Lung (tissue), 12 donors: ENCODE results near the gene TTLL8. TPM values are rescaled to one million over a fixed set of nuclear protein-coding genes. Genes with fewer than 3 reads are reported as not detected.

Source experiments
- ATAC-seq: fragments of 200-7000 bp; cut with Tn5 transposase; one replicate; pipeline ENCODE4 v1.9.1; 2020; ENCODE audit warnings: moderate number of reproducible peaks; ENCODE audit not compliant: insufficient read depth, low FRiP score
- DNase-seq, 3 donors: peaks; one replicate each; pipeline ENCODE4 v3.0.0-alpha.2; 2013 to 2017
- H3K27ac ChIP-seq, 2 donors: one replicate each; pipeline ENCODE4 v1.5.1; 2013; ENCODE audit warnings: mild to moderate bottlenecking in 2 of 2, moderate library complexity in 2 of 2, control low read depth in 1 of 2, inconsistent platforms in 1 of 2, low read depth in 1 of 2, low read length in 1 of 2
- H3K27me3 ChIP-seq, 3 donors: one replicate each; pipeline ENCODE4 v1.5.1; 2013; ENCODE audit warnings: low read length in 2 of 3; ENCODE audit not compliant: control insufficient read depth in 3 of 3, insufficient read depth in 3 of 3
- H3K36me3 ChIP-seq, 4 donors: one replicate each; pipeline ENCODE4 v1.5.1; 2013; ENCODE audit warnings: low read length in 4 of 4, mild to moderate bottlenecking in 1 of 4, moderate library complexity in 1 of 4; ENCODE audit not compliant: control insufficient read depth in 4 of 4, insufficient read depth in 4 of 4
- H3K4me1 ChIP-seq, 5 donors: one replicate each; pipeline ENCODE4 v1.5.1; 2013; ENCODE audit warnings: low read length in 5 of 5, mild to moderate bottlenecking in 2 of 5, moderate library complexity in 1 of 5; ENCODE audit not compliant: control insufficient read depth in 5 of 5, insufficient read depth in 5 of 5
- H3K4me3 ChIP-seq: one replicate; pipeline ENCODE4 v1.5.1; 2013; ENCODE audit warnings: mild to moderate bottlenecking, control low read depth, moderate library complexity
- H3K9ac ChIP-seq, 2 donors: one replicate each; pipeline ENCODE4 v1.5.1; 2013; ENCODE audit warnings: low read length in 2 of 2, control low read depth in 1 of 2; ENCODE audit not compliant: insufficient read depth in 1 of 2
- H3K9me3 ChIP-seq, 4 donors: one replicate each; pipeline ENCODE4 v1.5.1; 2013; ENCODE audit warnings: low read length in 3 of 4, mild to moderate bottlenecking in 1 of 4, moderate library complexity in 1 of 4; ENCODE audit not compliant: control insufficient read depth in 4 of 4, insufficient read depth in 3 of 4
- CTCF ChIP-seq: IDR thresholded peaks from 2 replicates; pipeline ENCODE4 v1.5.1; 2012; ENCODE audit warnings: mild to moderate bottlenecking; ENCODE audit errors: control extremely low read depth, extremely low read depth
- WGBS, 2 donors: extraction: QIAGEN DNeasy Blood & Tissue Kit; methylation state at CpG; one replicate each; pipeline ENCODE4 v1.1.7; 2013; 5-methylcytosine and 5-hydroxymethylcytosine counted together
- polyA plus RNA-seq, 2 donors: library from polyadenylated mRNA; stranded (reverse); fragments of 200-250 nt; gene quantifications; one replicate each; pipeline ENCODE4 v1.2.1, GENCODE V29; 2013
- total RNA-seq, 2 donors: library from RNA; depleted of rRNA in 1 of 2; stranded (reverse); fragments of >200 nt in 1 of 2; gene quantifications; one replicate each; pipeline ENCODE4 v1.2.1, GENCODE V29; 2014 to 2021
- donor health status: control.
- donor health status: control.
- donor health status: Bipolar disorder and iron deficiency.
- donor health status: healthy.
- donor health status: DM: yes; HTN: yes; CAD: no.

The TTLL8 gene
- total and polyA plus RNA-seq, 4 donors = not detected

GRCh38 chr22:49996518-49997250 lies 61.4 kb downstream of the TTLL8 start:
- DNase-seq = no peak

GRCh38 chr22:49996119-49996517 lies 62.0 kb downstream of the TTLL8 start:
- peaks cover 0 to 4% (median 0%) of the 10 kb centered on the region in 4 donors for H3K9me3 ChIP-seq
- H3K9ac ChIP-seq = no peak overlapping the region
- TF ChIP-seq CTCF = no peak
- H3K4me1 ChIP-seq = peaks cover 0 to 8% (median 0%) of the 10 kb centered on the region in 5 donors
- no peaks in the 10 kb centered on the region for H3K36me3 ChIP-seq
- WGBS, 2 donors = 84 to 86% methylated on average over 4 of the region's 4 CpGs
- ATAC-seq (no peak), DNase-seq (no peak)
- H3K27me3 ChIP-seq = peaks cover 0 to 11% (median 2%) of the 10 kb centered on the region in 3 donors
- no peak overlapping the region for H3K4me3 ChIP-seq
- no peak overlapping the region for H3K27ac ChIP-seq

More at GRCh38 chr22:49996518-49997250, 61.4 kb downstream of the TTLL8 start:
- 90 to 91% methylated on average over 18 to 19 of the region's 19 CpGs for WGBS, 2 donors
- H3K4me3 ChIP-seq = no peak overlapping the region
- peaks cover 0 to 11% (median 2%) of the 10 kb centered on the region in 3 donors for H3K27me3 ChIP-seq
- no peaks in the 10 kb centered on the region for H3K36me3 ChIP-seq
- peaks cover 0 to 4% (median 0%) of the 10 kb centered on the region in 4 donors for H3K9me3 ChIP-seq
- peaks cover 0 to 8% (median 0%) of the 10 kb centered on the region in 5 donors for H3K4me1 ChIP-seq
- H3K27ac ChIP-seq = no peak overlapping the region
- TF ChIP-seq CTCF = no peak
- ATAC-seq = no peak
- no peak overlapping the region for H3K9ac ChIP-seq

GRCh38 chr22:49995361-49996118 lies 62.6 kb downstream of the TTLL8 start:
- Histone ChIP-seq H3K9me3 (peaks cover 0 to 6% (median 0%) of the 10 kb centered on the region in 4 donors), H3K27ac (no peak overlapping the region), H3K27me3 (peaks cover 0 to 8% (median 2%) of the 10 kb centered on the region in 3 donors), H3K4me3 (no peak overlapping the region), H3K4me1 (peaks cover 0 to 8% (median 0%) of the 10 kb centered on the region in 5 donors), H3K9ac (no peak overlapping the region), H3K36me3 (no peaks in the 10 kb centered on the region)
- no peak for ATAC-seq
- no peak for DNase-seq
- WGBS, 2 donors = 89 to 92% methylated on average over 10 of the region's 10 CpGs
- no peak for TF ChIP-seq CTCF
